Measurements from ENCODE around the gene PPP1CC. TPM values are rescaled to one million over a fixed set of nuclear protein-coding genes. Genes with fewer than 3 reads are reported as not detected.

PPP1CC gene
- total RNA-seq, 2 donors from 2014 or later = 40.2 to 83.0 TPM

DNA sequence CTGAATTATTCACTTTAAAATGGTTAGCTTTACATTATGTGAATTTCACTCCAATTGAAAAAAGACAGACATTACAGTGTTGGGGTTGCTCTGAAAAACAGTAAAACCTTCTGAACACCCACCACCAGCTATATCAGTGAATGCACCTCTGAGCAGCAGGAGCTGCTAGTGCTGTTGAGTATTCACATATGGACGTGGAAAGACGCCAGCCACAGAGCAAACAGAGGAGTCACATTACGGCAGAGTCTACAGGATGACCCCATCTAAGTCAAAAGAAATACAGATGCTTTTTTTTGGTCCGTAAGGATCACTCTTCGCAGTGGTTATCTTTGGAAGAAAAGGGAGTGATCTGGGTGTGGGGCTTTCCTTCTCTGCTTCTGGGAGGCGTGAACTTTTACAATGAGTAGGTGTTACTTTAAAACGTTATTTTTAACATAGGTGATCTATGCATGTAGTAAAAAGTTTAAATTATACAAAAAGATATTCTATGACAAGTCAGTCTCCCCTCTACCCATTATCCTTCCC is 58.3 kb downstream of the PPP1CC start:
- no peak for TF ChIP-seq POLR2A (IDR thresholded peaks at IDR 0.05)
- TF ChIP-seq, protein P1, sequence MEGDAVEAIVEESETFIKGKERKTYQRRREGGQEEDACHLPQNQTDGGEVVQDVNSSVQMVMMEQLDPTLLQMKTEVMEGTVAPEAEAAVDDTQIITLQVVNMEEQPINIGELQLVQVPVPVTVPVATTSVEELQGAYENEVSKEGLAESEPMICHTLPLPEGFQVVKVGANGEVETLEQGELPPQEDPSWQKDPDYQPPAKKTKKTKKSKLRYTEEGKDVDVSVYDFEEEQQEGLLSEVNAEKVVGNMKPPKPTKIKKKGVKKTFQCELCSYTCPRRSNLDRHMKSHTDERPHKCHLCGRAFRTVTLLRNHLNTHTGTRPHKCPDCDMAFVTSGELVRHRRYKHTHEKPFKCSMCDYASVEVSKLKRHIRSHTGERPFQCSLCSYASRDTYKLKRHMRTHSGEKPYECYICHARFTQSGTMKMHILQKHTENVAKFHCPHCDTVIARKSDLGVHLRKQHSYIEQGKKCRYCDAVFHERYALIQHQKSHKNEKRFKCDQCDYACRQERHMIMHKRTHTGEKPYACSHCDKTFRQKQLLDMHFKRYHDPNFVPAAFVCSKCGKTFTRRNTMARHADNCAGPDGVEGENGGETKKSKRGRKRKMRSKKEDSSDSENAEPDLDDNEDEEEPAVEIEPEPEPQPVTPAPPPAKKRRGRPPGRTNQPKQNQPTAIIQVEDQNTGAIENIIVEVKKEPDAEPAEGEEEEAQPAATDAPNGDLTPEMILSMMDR (IDR thresholded peaks at IDR 0.05) = no peak
- intact Hi-C loops (cut with DNase I) = no loop called here
- WGBS, 2 donors = 67 to 71% methylated on average over 7 of the region's 7 CpGs
- no peaks in the 10 kb centered on the region for H3K9me3 ChIP-seq
- no peak overlapping the region for H3K27ac ChIP-seq
- no peak overlapping the region for H3K4me3 ChIP-seq
- no peak for DNase-seq
- H3K27me3 ChIP-seq = peaks cover 0 to 6% of the 10 kb centered on the region in 2 donors
- H3K36me3 ChIP-seq (replicated peaks in 1 of 2; ENCODE audit: insufficient read depth in 1 of 2, low read depth in 2 of 2) = no peaks in the 10 kb centered on the region
- ATAC-seq = no peak
- H3K4me1 ChIP-seq = peaks cover 12% of the 10 kb centered on the region

DNA sequence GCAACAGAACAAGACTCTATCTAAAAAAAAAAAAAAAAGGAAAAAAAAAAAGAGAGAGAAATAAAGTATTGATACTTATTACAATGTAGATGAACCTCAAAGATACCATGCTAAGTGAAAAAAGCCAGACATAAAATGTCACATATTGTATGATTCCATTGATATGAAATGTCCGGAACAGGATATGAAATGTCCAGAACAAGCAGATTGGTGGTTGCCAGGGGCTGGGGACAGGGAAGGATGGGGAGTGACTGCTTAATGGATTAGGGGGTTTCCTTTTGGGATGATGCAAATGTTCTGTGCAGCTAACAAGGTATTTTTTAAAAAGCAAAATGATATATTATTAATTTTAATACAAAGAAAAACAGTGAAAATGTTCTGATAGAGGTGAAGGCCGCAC is 58.8 kb downstream of the PPP1CC start:
- H3K27me3 ChIP-seq = peaks cover 0 to 6% of the 10 kb centered on the region in 2 donors
- DNase-seq (no peak), ATAC-seq (no peak)
- no peaks in the 10 kb centered on the region for H3K36me3 ChIP-seq (replicated peaks in 1 of 2; ENCODE audit: insufficient read depth in 1 of 2, low read depth in 2 of 2)
- 89 to 97% methylated on average over 2 of the region's 2 CpGs for WGBS, 2 donors
- no peak overlapping the region for H3K27ac ChIP-seq
- H3K9me3 ChIP-seq = no peaks in the 10 kb centered on the region
- H3K4me3 ChIP-seq = no peak overlapping the region
- intact Hi-C loops (cut with DNase I) = no loop called here
- H3K4me1 ChIP-seq = peaks cover 9% of the 10 kb centered on the region
- TF ChIP-seq, protein P1 (IDR thresholded peaks at IDR 0.05) = no peak
- TF ChIP-seq POLR2A (IDR thresholded peaks at IDR 0.05) = no peak

DNA sequence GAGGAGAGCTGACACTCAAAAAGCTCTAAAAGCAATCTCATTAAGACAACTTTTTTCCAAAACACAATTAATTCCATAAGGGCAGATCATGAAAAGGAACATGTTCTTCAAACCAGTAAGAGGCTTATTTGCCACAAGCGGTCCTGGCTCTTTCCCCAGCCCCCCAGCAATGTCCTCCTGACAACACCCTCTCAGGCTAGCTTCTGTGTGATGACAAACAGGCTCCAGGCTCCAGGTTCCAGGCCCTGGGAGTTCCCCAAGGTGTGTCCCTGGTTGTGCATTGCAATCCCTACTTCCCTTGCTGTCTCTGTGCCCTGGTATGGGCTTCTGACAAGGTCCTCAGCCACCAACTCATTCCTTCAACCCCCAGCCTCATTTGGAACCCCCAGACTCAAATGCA is 62.7 kb downstream of the PPP1CC start:
- intact Hi-C loops (cut with DNase I) = no loop called here
- TF ChIP-seq POLR2A (IDR thresholded peaks at IDR 0.05) = no peak
- TF ChIP-seq, protein P1 (IDR thresholded peaks at IDR 0.05) = no peak
- ATAC-seq = no peak
- 50 to 57% methylated on average over 1 of the region's 1 CpG for WGBS, 2 donors
- Histone ChIP-seq H3K9me3 (no peaks in the 10 kb centered on the region), H3K4me1 (no peaks in the 10 kb centered on the region), H3K27ac (no peak overlapping the region), H3K27me3 (no peaks in the 10 kb centered on the region), H3K4me3 (no peak overlapping the region), H3K36me3 (replicated peaks in 1 of 2; ENCODE audit: insufficient read depth in 1 of 2, low read depth in 2 of 2) (no peaks in the 10 kb centered on the region)
- DNase-seq = no peak

GRCh38 chr12:110679201-110679600 is 63.5 kb downstream of the PPP1CC start:
- no peak overlapping the region for H3K27ac ChIP-seq
- no peak for DNase-seq
- no peaks in the 10 kb centered on the region for H3K9me3 ChIP-seq
- 86 to 89% methylated on average over 10 to 12 of the region's 12 CpGs for WGBS, 2 donors
- TF ChIP-seq, protein P1 (IDR thresholded peaks at IDR 0.05) = no peak
- TF ChIP-seq POLR2A (IDR thresholded peaks at IDR 0.05) = no peak
- H3K4me1 ChIP-seq = no peaks in the 10 kb centered on the region
- H3K36me3 ChIP-seq (replicated peaks in 1 of 2; ENCODE audit: insufficient read depth in 1 of 2, low read depth in 2 of 2) = no peaks in the 10 kb centered on the region
- H3K4me3 ChIP-seq = no peak overlapping the region
- H3K27me3 ChIP-seq = no peaks in the 10 kb centered on the region
- ATAC-seq = no peak
- intact Hi-C loops (cut with DNase I) = no loop called here

GRCh38 chr12:110677982-110678381 is 64.7 kb downstream of the PPP1CC start:
- no peak overlapping the region for H3K27ac ChIP-seq
- H3K9me3 ChIP-seq = no peaks in the 10 kb centered on the region
- H3K27me3 ChIP-seq = no peaks in the 10 kb centered on the region
- no peak for ATAC-seq
- no peaks in the 10 kb centered on the region for H3K36me3 ChIP-seq (replicated peaks in 1 of 2; ENCODE audit: insufficient read depth in 1 of 2, low read depth in 2 of 2)
- intact Hi-C loops (cut with DNase I) = no loop called here
- no peaks in the 10 kb centered on the region for H3K4me1 ChIP-seq
- TF ChIP-seq POLR2A (IDR thresholded peaks at IDR 0.05) = no peak
- TF ChIP-seq, protein P1 (IDR thresholded peaks at IDR 0.05) = no peak
- no peak for DNase-seq
- WGBS, 2 donors = 64 to 83% methylated on average over 4 of the region's 4 CpGs
- no peak overlapping the region for H3K4me3 ChIP-seq

Measured in body of pancreas (tissue), 4 donors.